GM12878 (cell line): ENCODE results near the gene FBXL17. TPM values are rescaled to one million over a fixed set of nuclear protein-coding genes. Genes with fewer than 3 reads are reported as not detected.
A peak's percentile ranks its signal among the peaks of the same experiment; 100 is the strongest.

Experiments used
- CBX3 ChIP-seq: fragments of 200-600 bp; sonication (generic); IDR thresholded peaks from 2 replicates; pipeline ENCODE4 v1.6.1; 2016; ENCODE audit warnings: low read depth, borderline replicate concordance
- CBX5 ChIP-seq: sonication (generic); IDR thresholded peaks from 2 replicates; pipeline ENCODE4 v1.6.1; 2016; ENCODE audit warnings: low read depth, moderate library complexity, mild to moderate bottlenecking, inconsistent platforms
- CHD2 ChIP-seq: IDR thresholded peaks from 2 replicates; pipeline ENCODE4 v1.6.1; 2011; ENCODE audit warnings: low read depth, low read length, improper control_type of control experiment, borderline replicate concordance
- ELK1 ChIP-seq: IDR thresholded peaks from 2 replicates; pipeline ENCODE4 v1.6.1; 2012; ENCODE audit warnings: low read depth, low read length, improper control_type of control experiment
- EP300 ChIP-seq, 2 experiments: fragments of 150-350 bp in 1 of 2; IDR thresholded peaks; 2 replicates each; pipeline ENCODE4 v1.6.1; 2011 to 2012; ENCODE audit warnings: low read depth in 2 of 2, low read length in 2 of 2, borderline replicate concordance in 1 of 2, improper control_type of control experiment in 1 of 2, inconsistent platforms in 1 of 2; ENCODE audit not compliant: control insufficient read depth in 1 of 2
- NFYA ChIP-seq: IDR thresholded peaks from 2 replicates; pipeline ENCODE4 v1.6.1; 2011; ENCODE audit warnings: low read depth, mild to moderate bottlenecking, low read length, improper control_type of control experiment, borderline replicate concordance
- NRF1 ChIP-seq: conservative IDR thresholded peaks from 2 replicates; pipeline ENCODE4 v1.6.1; 2011; ENCODE audit warnings: mild to moderate bottlenecking, low read depth, low read length, improper control_type of control experiment
- PRDM15 ChIP-seq: fragments of 450-650 bp; formaldehyde crosslinking; IDR thresholded peaks from 2 replicates; pipeline ENCODE4 v1.4.0; 2020; ENCODE audit warnings: mild to moderate bottlenecking, moderate library complexity
- RAD21 ChIP-seq: IDR thresholded peaks from 2 replicates; pipeline ENCODE4 v1.6.1; 2011; ENCODE audit warnings: mild to moderate bottlenecking, low read depth, low read length, moderate library complexity; ENCODE audit not compliant: insufficient read depth
- RB1 ChIP-seq: fragments of 450-650 bp; formaldehyde crosslinking; IDR thresholded peaks from 2 replicates; pipeline ENCODE4 v1.6.1; 2017; ENCODE audit warnings: mild to moderate bottlenecking, borderline replicate concordance
- SIN3A ChIP-seq: IDR thresholded peaks from 2 replicates; pipeline ENCODE4 v1.6.1; 2012; ENCODE audit warnings: low read depth, low read length, improper control_type of control experiment
- SMAD1 ChIP-seq: fragments of 450-650 bp; IDR thresholded peaks from 2 replicates; pipeline ENCODE4 v1.6.1; 2018; ENCODE audit warnings: mild to moderate bottlenecking, low read depth; ENCODE audit not compliant: partially characterized antibody
- SRF ChIP-seq, 2 experiments: IDR thresholded peaks; 2 replicates each; pipeline ENCODE4 v1.6.1; 2011; ENCODE audit warnings: low read depth in 2 of 2, low read length in 2 of 2, mild to moderate bottlenecking in 1 of 2, moderate library complexity in 1 of 2
- TAF1 ChIP-seq: IDR thresholded peaks from 2 replicates; pipeline ENCODE4 v1.6.1; 2011; ENCODE audit warnings: mild to moderate bottlenecking, low read depth, low read length, borderline replicate concordance
- TCF12 ChIP-seq: IDR thresholded peaks from 2 replicates; pipeline ENCODE4 v1.6.1; 2011; ENCODE audit warnings: low read depth, mild to moderate bottlenecking, low read length
- ZBTB11 ChIP-seq: fragments of 450-650 bp; formaldehyde crosslinking; IDR thresholded peaks from 2 replicates; pipeline ENCODE4 v1.5.0; 2022; ENCODE audit warnings: mild to moderate bottlenecking, missing genetic modification characterization
- ZBTB33 ChIP-seq: fragments of 450-650 bp; IDR thresholded peaks from 2 replicates; pipeline ENCODE4 v1.6.1; 2017; ENCODE audit warnings: mild to moderate bottlenecking
- ZNF274 ChIP-seq: IDR thresholded peaks from one replicate; pipeline ENCODE4 v1.8.0; 2011; ENCODE audit not compliant: insufficient read length, insufficient read depth
- polyA plus RNA-seq, 11 experiments: library from polyadenylated mRNA; depleted of rRNA in 4 of 11; unstranded in 6 of 11; stranded (reverse) in 5 of 11; fragments of >200 nt; fragmentation: Nextera tagmentation in 4 of 11; fragmentation: Illumina TruSeq in 1 of 11; extraction: Ambion mirVana in 4 of 11; extraction: Trizol in 1 of 11; gene quantifications; 1 replicate in 1 of 11; 2 replicates in 10 of 11; pipeline versions ENCODE4 v1.2.1 to v1.2.3, GENCODE V29; 2011 to 2016; ENCODE audit warnings: inconsistent platforms in 2 of 11, missing spikeins in 2 of 11, low read depth in 1 of 11
- total RNA-seq, 4 experiments: library from RNA; depleted of rRNA in 3 of 4; stranded (reverse); fragments of >200 nt in 3 of 4; fragmentation: Illumina TruSeq in 1 of 4; extraction: Trizol in 1 of 4; gene quantifications; 2 replicates each; pipeline versions ENCODE4 v1.2.1 to v1.2.3, GENCODE V29; 2013 to 2021

FBXL17 gene
- total and polyA plus RNA-seq, 10 of the 15 experiments (the other 5 are each of a cell fraction or from before 2014, with no cell fraction given): 0.88 to 9.0 (median 4.4) TPM

GRCh38 chr5:107812570-107813141, 569.2 kb downstream of the FBXL17 start (continued):
- no peak for TF ChIP-seq ELK1
- TF ChIP-seq RAD21: peak; percentile 30; the same call in 1 of the 2 replicates
- TF ChIP-seq CBX3: no peak
- TF ChIP-seq CHD2: peak; percentile 86
- no peak for TF ChIP-seq ZBTB11 (CRISPR knock-in tag)
- TF ChIP-seq PRDM15 (CRISPR knock-in tag): no peak
- TF ChIP-seq SIN3A: no peak
- peak; percentile 86 to 96 for TF ChIP-seq EP300 (IDR thresholded peaks at IDR 0.05; ENCODE audit: borderline replicate concordance in 1 of 2, control insufficient read depth in 1 of 2, low read depth in 2 of 2, low read length in 2 of 2)
- TF ChIP-seq SRF (IDR thresholded peaks at IDR 0.05; ENCODE audit: low read depth in 2 of 2, low read length in 2 of 2): peak; percentile 55 to 83; a peak in 2 of 4 replicates
- peak; percentile 99 for TF ChIP-seq TCF12
- TF ChIP-seq NFYA: no peak
- peak; percentile 30; the same call in 1 of the 2 replicates for TF ChIP-seq TAF1
- 0 out of 2 replicates have a peak, but pooled peaks have one; percentile 23 for TF ChIP-seq RB1
- no peak for TF ChIP-seq ZBTB33
- peak; percentile 63 for TF ChIP-seq SMAD1
- TF ChIP-seq NRF1: no peak
- 0 out of 2 replicates have a peak, but pooled peaks have one; percentile 63 for TF ChIP-seq CBX5
- TF ChIP-seq ZNF274: no peak
